Cardiac ventricle fibroblast (primary cell): ENCODE data around the gene IP6K1. TPM values are rescaled to one million over a fixed set of nuclear protein-coding genes. Genes with fewer than 3 reads are reported as not detected.

Experiments
- total RNA-seq: library from RNA; depleted of rRNA; stranded (reverse); fragments of >200 nt; gene quantifications from 2 replicates; pipeline ENCODE4 v1.2.3, GENCODE V29; 2015

IP6K1 gene
- 41.2 and 42.1 TPM in 2 replicates for total RNA-seq

DNA sequence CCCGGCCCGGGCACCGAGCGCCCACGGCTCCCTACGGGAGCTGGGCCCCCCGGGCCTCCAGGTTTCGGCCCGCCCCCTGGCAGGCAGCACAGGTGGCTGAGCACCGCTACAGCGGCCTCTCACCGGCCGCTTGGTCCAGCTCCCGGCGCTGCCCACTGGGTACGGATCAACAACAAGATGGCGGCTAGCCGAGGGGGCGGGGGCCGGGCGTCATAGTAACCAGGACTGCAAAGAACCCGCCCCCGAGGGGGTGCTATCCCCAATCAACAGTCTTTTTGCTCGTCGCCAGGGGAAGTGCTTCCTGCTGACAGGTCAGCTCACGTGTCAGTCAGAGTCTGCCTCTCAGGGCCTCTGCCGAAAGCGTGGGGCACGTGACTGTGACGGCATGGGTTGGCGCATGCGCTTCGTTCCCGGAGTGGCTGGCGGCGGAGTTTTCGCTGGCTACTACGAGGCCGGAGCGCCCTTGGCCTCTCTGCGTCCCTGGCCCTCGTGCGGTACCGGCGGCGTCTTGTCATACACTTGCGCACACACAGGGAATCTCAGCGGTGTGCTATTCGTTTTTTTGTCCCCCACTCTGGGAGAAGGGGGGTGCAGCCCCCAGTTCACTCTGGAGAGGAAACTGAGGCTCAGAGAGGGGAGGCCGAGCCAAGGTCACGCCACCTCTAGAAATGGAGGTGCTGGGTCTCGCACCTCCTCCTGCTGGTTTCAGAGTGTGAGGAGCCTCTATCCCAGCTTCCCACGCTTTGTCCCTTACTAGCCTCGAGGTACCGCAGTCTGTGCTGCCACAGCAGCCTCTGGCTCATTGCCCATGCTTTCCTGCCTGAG, at the start of gene IP6K1:
IP6K1 (minus strand) TSS at position 186 of the 825 bp plus-strand sequence. CDS start 38,502 bp downstream, outside the sequence.

GRCh38 chr3:49813497-49814174, 27.3 kb upstream of the IP6K1 start, which contains the start of gene UBA7:
TSS of gene UBA7 (minus strand) at chr3:49813953. CDS start at chr3:49813787, 166 bp downstream.

GRCh38 chr3:49802719-49803464, 16.6 kb upstream of the IP6K1 start, which contains the start of gene INKA1:
TSS of gene INKA1 (plus strand) at chr3:49803261. CDS start at chr3:49803393, 132 bp downstream.

DNA sequence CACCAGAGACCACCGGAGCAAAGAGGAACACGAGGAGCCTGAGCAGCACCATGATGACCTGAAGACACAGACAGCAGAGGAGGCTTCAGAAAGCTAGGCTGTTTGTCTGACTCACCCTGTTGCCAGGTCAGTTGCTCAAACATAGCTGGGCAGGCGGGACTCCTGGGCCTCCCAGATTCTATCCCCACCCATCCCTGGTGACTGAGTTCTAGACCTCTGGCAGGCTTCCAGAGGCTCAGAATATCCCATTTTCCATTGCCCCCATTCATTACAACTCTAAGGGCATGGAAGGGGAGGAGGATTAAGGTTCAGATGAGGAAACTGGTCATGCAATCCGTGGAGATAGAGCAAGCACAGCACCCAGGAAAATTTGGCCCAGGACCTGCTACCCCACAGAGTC, 13.4 kb upstream of the IP6K1 start, which contains the start of gene CDHR4:
CDHR4 (minus strand) TSS at position 113 of the 400 bp plus-strand sequence; CDS start at position 52, 61 bp downstream.

DNA sequence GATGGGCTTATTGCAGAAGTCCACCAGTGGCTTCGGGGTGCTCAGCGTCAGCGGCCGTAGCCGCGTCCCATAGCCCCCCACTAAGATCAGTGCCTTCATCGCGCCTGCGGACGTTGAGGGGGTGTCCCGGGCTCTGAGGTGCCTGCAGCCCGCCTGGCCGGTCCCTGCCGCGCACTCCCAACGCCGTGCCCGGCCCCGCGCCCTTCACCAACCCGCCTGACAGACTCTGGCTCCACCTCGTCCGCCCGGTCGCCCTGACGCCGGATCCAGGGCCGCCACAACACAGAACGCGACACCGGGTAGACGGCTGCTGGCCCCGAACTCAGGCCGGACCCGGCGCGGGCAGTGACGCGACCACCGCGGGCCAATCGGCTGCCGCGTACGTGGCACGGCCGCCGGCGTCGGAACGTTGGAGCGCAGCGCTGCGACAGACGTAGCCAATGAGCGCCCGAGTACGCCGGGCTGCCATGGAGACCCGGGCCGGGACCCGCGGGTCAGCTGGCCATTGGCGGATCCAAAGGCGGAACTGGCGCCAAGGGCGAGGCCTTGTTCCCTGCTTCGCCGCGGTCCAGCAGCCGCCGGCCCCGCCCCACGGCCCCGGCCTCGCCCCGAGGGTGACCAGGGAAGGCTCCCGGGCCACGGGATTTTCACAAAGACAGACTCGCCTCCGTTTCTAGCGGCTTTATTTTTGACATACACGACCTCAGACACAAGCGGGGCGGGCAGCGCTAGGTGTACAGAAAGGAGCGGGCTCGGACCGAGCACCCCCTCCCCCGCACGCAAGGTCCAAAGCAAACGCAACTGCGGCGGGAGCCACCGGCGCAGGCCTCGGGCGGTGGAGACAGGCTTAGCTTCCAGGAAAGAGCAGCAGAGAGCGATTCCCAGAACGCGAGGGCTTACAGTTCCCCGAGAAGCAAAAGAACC, 62.5 kb downstream of the IP6K1 start, which contains the start of gene GMPPB:
GMPPB (minus strand) TSS at position 324 of the 924 bp plus-strand sequence; CDS start at position 99, 225 bp downstream.

GRCh38 chr3:49719214-49719884, 67.0 kb downstream of the IP6K1 start, which contains the start of gene AMIGO3:
TSS of gene AMIGO3 (minus strand) at chr3:49719684. CDS start at chr3:49719465, 219 bp downstream.

DNA sequence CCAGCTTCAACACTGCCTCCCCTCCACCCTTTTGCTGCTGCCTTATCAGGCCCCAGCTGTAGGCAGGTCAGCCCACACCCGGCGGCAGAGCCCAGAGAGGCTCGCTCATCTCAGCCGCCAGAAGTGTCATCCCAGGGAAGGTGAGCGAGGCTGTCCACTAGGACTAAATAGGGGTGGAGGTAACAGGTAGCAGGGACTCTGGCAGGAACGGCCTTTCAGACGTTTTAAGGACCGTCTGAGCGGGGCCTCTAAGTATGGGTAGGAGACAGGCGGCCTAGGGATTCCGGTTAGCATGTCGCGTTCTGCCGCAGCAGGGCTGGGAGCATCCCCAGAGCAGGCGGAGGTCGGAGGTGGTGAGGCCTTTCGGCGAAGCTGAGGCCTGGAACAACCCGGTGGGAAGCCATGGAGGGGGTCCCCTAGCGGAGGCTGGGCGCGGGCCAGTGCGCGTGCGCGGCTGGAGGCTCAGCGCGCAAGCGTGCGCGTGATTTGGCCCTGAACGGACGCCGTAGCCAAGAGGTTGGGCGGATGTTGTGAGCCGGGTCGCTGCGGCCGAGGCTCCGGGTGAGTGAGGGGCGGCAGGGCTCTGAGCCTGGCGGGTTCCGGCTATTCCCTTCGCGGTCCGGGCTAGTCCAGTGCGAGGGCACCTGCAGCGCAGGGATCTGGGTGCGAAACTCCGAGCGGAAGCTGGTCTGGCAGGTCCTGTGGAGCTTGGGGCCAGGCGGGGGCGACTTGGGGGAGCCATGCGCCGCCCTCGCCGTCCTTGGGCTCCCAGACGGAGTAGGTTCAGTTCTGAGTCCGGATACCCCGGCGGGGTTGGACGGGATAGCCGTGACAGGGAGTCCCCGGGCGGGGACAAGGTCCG, 97.1 kb downstream of the IP6K1 start, which contains the start of the genes MST1 and RNF123:
MST1 (minus strand) TSS at position 429 of the 862 bp plus-strand sequence. CDS start 783 bp downstream, outside the sequence.
RNF123 (plus strand) TSS at position 512 of the 862 bp plus-strand sequence. CDS start 1,609 bp downstream, outside the sequence.

Other genes starting within 250 kb of the IP6K1 start
- gene BSN, start 232.1 kb downstream of the IP6K1 start, total RNA-seq = 0.10 and 0.37 TPM in 2 replicates
- 51.9 and 66.4 TPM in 2 replicates for gene APEH, start 112.2 kb downstream of the IP6K1 start, total RNA-seq
- 1.4 and 3.1 TPM in 2 replicates for gene MST1, start 97.1 kb downstream of the IP6K1 start, total RNA-seq
- 14.2 and 18.6 TPM in 2 replicates for gene RNF123, start 97.0 kb downstream of the IP6K1 start, total RNA-seq
- 0.31 and 0.54 TPM in 2 replicates for gene AMIGO3, start 66.9 kb downstream of the IP6K1 start, total RNA-seq
- gene GMPPB, start 62.6 kb downstream of the IP6K1 start, total RNA-seq = 18.3 and 23.6 TPM in 2 replicates
- not detected in 2 replicates for gene CDHR4, start 13.3 kb upstream of the IP6K1 start, total RNA-seq
- gene INKA1, start 16.7 kb upstream of the IP6K1 start, total RNA-seq = 1.6 and 4.9 TPM in 2 replicates
- 30.3 and 31.1 TPM in 2 replicates for gene UBA7, start 27.4 kb upstream of the IP6K1 start, total RNA-seq
- gene TRAIP, start 70.0 kb upstream of the IP6K1 start, total RNA-seq = 1.1 and 7.3 TPM in 2 replicates
- gene CAMKV, start 83.4 kb upstream of the IP6K1 start, total RNA-seq = not detected in 2 replicates
- 0.34 TPM in 1 of 2 replicates, not detected in the other for gene MST1R, start 117.3 kb upstream of the IP6K1 start, total RNA-seq
- gene MON1A, start 143.3 kb upstream of the IP6K1 start, total RNA-seq = 8.3 and 11.9 TPM in 2 replicates
- gene RBM6, start 153.6 kb upstream of the IP6K1 start, total RNA-seq = 23.6 and 23.7 TPM in 2 replicates